ENCODE results near the gene NFKB1. TPM values are rescaled to one million over a fixed set of nuclear protein-coding genes. Genes with fewer than 3 reads are reported as not detected.

Gene NFKB1
- total RNA-seq, 2 donors from 2014 or later: 19.1 to 42.2 TPM

DNA sequence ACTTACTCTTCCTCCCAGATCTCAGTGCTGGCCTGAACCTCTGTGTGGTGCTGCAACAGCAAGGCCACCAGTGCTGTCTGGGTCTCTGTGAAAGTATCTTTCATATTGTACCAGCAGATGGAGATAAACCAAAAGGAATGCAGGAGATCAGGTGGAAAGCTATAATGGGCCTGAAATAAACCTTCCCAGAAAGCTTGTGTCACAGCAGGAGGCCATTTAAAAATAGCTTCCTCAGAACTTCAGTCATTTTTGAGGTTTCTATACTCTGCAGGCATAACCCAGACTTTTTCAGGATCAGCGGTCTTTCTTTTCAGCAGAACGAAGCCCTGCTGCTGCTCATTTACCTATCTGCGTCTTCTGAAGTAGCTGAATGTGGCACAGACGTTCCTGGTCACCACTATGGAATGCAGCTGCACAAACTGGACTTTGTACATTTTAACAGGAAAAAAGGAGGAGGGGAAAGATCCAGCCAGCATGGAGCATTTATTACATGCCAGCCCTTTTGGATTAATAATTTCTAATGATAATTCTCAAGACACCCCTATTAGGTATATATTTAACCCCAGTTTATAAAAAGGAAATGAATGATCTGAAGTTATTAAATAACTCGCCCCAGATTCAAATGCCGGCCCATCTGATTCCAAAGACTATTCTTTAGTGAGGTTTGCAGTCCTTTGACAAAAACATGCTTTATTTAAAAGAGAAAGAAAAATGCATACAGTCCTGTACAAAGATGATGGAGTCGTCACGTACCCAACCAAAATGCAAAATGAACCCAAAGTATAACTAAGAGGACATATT, 119.7 kb downstream of the NFKB1 start:
- DNase-seq (ENCODE audit: low spot score) (no peak), ATAC-seq (ENCODE audit: insufficient number of reproducible peaks, low FRiP score, low read depth) (peak; percentile 80)
- Histone ChIP-seq H3K27ac (peak overlapping the region; percentile 52 to 66), H3K27me3 (replicated peaks; ENCODE audit: insufficient read depth) (no peaks in the 10 kb centered on the region), H3K9me3 (no peaks in the 10 kb centered on the region), H3K36me3 (peaks cover 2% of the 10 kb centered on the region), H3K4me3 (peak overlapping the region; percentile 54), H3K4me1 (ENCODE audit: control insufficient read depth in 1 of 2, low read depth in 2 of 2) (peaks cover 0 to 12% of the 10 kb centered on the region in 2 donors)
- TF ChIP-seq CTCF (IDR thresholded peaks at IDR 0.05): peak; percentile 39

DNA sequence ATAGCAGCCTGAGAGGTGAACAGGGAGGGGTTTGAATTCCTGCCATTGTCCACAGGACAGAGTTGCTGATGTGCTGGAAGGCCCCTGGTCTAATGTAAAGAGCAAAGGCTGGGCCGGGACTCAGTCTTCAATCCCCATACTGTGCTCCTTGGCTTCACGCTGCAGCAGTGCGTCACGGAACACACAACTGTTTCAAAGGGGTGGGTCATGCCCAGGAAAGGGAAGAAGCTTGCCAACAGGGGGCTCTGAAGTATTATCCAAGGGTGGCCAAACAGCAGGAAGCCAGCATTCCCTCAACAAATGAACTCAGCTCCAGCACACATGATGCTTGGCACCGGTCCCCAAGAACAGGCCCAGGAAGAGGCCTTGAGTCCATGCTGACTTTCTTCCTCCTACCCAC, 122.5 kb downstream of the NFKB1 start:
- no peak overlapping the region for H3K4me3 ChIP-seq
- H3K27ac ChIP-seq: no peak overlapping the region
- no peaks in the 10 kb centered on the region for H3K9me3 ChIP-seq
- H3K4me1 ChIP-seq (ENCODE audit: control insufficient read depth in 1 of 2, low read depth in 2 of 2): peaks cover 0 to 12% of the 10 kb centered on the region in 2 donors
- H3K36me3 ChIP-seq: no peaks in the 10 kb centered on the region
- no peak for TF ChIP-seq CTCF (IDR thresholded peaks at IDR 0.05)
- DNase-seq (ENCODE audit: low spot score): no peak
- H3K27me3 ChIP-seq (replicated peaks; ENCODE audit: insufficient read depth): no peaks in the 10 kb centered on the region
- ATAC-seq (ENCODE audit: insufficient number of reproducible peaks, low FRiP score, low read depth): no peak

DNA sequence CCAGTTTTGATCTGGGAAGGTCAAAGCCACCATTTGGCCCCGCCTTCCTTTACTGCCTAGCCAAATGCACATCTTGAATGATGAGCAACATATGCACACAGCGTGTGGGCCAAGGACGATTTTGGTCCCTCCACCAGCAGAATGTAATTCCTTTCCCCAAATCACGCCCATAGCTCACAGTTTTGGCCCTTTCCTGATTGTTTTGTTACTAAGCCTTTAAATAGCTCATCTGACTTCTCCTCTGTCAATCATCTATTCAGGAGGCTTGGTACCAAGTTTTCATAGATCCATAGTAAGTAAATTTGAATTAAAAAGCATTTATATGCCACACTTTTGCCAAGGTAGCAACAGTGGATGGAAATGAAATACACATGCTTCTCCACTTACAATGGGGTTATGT, 123.3 kb downstream of the NFKB1 start:
- Histone ChIP-seq H3K27me3 (replicated peaks; ENCODE audit: insufficient read depth) (no peaks in the 10 kb centered on the region), H3K36me3 (no peaks in the 10 kb centered on the region), H3K9me3 (no peaks in the 10 kb centered on the region), H3K27ac (no peak overlapping the region), H3K4me3 (no peak overlapping the region), H3K4me1 (ENCODE audit: control insufficient read depth in 1 of 2, low read depth in 2 of 2) (peaks cover 0 to 12% of the 10 kb centered on the region in 2 donors)
- no peak for TF ChIP-seq CTCF (IDR thresholded peaks at IDR 0.05)
- no peak for ATAC-seq (ENCODE audit: insufficient number of reproducible peaks, low FRiP score, low read depth)
- no peak for DNase-seq (ENCODE audit: low spot score)

DNA sequence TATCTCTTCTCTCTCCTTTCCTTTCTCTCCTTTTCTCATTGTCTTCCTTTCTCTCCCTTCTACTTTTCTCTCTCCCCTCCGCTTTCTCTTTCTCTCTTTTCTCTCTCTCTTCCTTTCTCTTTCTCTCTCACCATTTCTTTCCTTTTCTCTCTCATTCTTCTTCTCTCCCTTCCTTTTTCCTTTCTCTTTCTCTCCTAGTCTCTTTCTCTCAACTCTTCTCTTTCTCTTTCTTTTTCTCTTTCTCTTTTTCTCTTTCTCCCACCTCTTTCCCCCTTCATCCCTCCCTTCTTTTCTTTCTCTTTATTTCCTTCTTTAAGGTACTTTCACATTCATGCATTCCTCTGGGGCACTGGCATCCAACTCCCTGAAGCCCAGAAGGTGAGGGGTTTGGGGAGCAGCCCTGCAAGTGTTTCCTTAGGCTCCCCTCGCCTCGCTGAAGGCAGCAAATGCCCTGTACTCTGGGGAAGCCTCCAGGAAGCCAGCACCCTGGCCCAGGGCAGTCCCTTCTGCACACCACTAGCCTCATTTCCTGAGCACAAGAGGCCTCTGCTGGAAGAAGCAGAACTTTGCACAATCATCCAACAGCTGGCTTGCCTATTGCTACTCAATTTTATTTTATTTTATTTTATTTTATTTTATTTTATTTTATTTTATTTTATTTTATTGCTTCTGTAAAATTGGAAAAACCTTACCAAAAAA, 124.2 kb downstream of the NFKB1 start:
- no peak overlapping the region for H3K4me3 ChIP-seq
- ATAC-seq (ENCODE audit: insufficient number of reproducible peaks, low FRiP score, low read depth): no peak
- TF ChIP-seq CTCF (IDR thresholded peaks at IDR 0.05): no peak
- H3K4me1 ChIP-seq (ENCODE audit: control insufficient read depth in 1 of 2, low read depth in 2 of 2): peaks cover 0 to 10% of the 10 kb centered on the region in 2 donors
- no peaks in the 10 kb centered on the region for H3K36me3 ChIP-seq
- no peaks in the 10 kb centered on the region for H3K27me3 ChIP-seq (replicated peaks; ENCODE audit: insufficient read depth)
- H3K9me3 ChIP-seq: no peaks in the 10 kb centered on the region
- no peak for DNase-seq (ENCODE audit: low spot score)
- H3K27ac ChIP-seq: no peak overlapping the region

GRCh38 chr4:102627831-102628523, 126.8 kb downstream of the NFKB1 start:
- no peaks in the 10 kb centered on the region for H3K4me1 ChIP-seq (ENCODE audit: control insufficient read depth in 1 of 2, low read depth in 2 of 2)
- no peaks in the 10 kb centered on the region for H3K36me3 ChIP-seq
- no peak overlapping the region for H3K27ac ChIP-seq
- ATAC-seq (ENCODE audit: insufficient number of reproducible peaks, low FRiP score, low read depth) (peak; percentile 39), DNase-seq (ENCODE audit: low spot score) (no peak)
- no peak for TF ChIP-seq CTCF (IDR thresholded peaks at IDR 0.05)
- H3K9me3 ChIP-seq: no peaks in the 10 kb centered on the region
- H3K4me3 ChIP-seq: no peak overlapping the region
- H3K27me3 ChIP-seq (replicated peaks; ENCODE audit: insufficient read depth): no peaks in the 10 kb centered on the region

Measured in thoracic aorta (tissue), 2 donors.